Measurements from ENCODE around the gene ARL8A. TPM values are rescaled to one million over a fixed set of nuclear protein-coding genes. Genes with fewer than 3 reads are reported as not detected.

The ARL8A gene
- total and polyA plus RNA-seq, 10 of the 15 experiments (the other 5 are each of a cell fraction or from before 2014, with no cell fraction given): 0.34 to 49.2 (median 15.4) TPM

- TF ChIP-seq PKNOX1 (IDR thresholded peaks at IDR 0.05) (no peak), MYB (IDR thresholded peaks at IDR 0.05; ENCODE audit: borderline replicate concordance, low read depth, low read length) (no peak), KLF5 (IDR thresholded peaks at IDR 0.05; ENCODE audit: partially characterized antibody) (no peak), SREBF2 (IDR thresholded peaks at IDR 0.05; ENCODE audit: low read length) (no peak), TAF1 (IDR thresholded peaks at IDR 0.05; ENCODE audit: borderline replicate concordance, low read depth, low read length) (no peak), SUZ12 (IDR thresholded peaks at IDR 0.05; ENCODE audit: unreplicated experiment) (no peak), CREB1 (IDR thresholded peaks at IDR 0.05; ENCODE audit: low read depth) (no peak), IRF3 (IDR thresholded peaks at IDR 0.05) (no peak), TBL1XR1 (IDR thresholded peaks at IDR 0.05; ENCODE audit: low read depth, low read length) (peak; percentile 81), ESRRA (IDR thresholded peaks at IDR 0.05; ENCODE audit: low read length) (no peak), EZH2 (IDR thresholded peaks at IDR 0.05; ENCODE audit: borderline replicate concordance, control insufficient read depth, low read depth, low read length) (no peak), MLLT1 (IDR thresholded peaks at IDR 0.05) (peak; percentile 82), RB1 (IDR thresholded peaks at IDR 0.05; ENCODE audit: borderline replicate concordance) (no peak), CEBPZ (IDR thresholded peaks at IDR 0.05; ENCODE audit: low read depth, low read length) (no peak), ATF3 (IDR thresholded peaks at IDR 0.05; ENCODE audit: borderline replicate concordance, extremely low read depth, low read depth, low read length) (no peak), ATF2 (IDR thresholded peaks at IDR 0.05; ENCODE audit: low read length) (no peak), ZNF274 (IDR thresholded peaks at IDR 0.05; ENCODE audit: insufficient read depth, insufficient read length) (no peak), USF2 (IDR thresholded peaks at IDR 0.05; ENCODE audit: borderline replicate concordance, low read depth, low read length) (no peak; the same call in 1 of the 2 replicates)
These were observed 19.9 kb upstream of the ARL8A start (continued) for GRCh38 chr1:202164271-202165037.

Data from GM12878 (cell line).